Stimulated activated CD8-positive, alpha-beta memory T cell treated with anti-CD3 and anti-CD28 coated beads, Interleukin-4, amount 100 ng/mL, for 1 hour (primary cell): ENCODE data around the gene GAS2L2.
A peak's percentile ranks its signal among the peaks of the same experiment; 100 is the strongest.

Experiments used
- DNase-seq, 2 donors: peaks; one replicate each; pipeline ENCODE4 v3.0.0-alpha.2; 2020; ENCODE audit warnings: low read depth in 2 of 2, low spot score in 1 of 2

The GAS2L2 gene

GRCh38 chr17:35747540-35748017 lies 5.5 kb downstream of the GAS2L2 start:
- DNase-seq: peak; percentile 47 to 62

DNA sequence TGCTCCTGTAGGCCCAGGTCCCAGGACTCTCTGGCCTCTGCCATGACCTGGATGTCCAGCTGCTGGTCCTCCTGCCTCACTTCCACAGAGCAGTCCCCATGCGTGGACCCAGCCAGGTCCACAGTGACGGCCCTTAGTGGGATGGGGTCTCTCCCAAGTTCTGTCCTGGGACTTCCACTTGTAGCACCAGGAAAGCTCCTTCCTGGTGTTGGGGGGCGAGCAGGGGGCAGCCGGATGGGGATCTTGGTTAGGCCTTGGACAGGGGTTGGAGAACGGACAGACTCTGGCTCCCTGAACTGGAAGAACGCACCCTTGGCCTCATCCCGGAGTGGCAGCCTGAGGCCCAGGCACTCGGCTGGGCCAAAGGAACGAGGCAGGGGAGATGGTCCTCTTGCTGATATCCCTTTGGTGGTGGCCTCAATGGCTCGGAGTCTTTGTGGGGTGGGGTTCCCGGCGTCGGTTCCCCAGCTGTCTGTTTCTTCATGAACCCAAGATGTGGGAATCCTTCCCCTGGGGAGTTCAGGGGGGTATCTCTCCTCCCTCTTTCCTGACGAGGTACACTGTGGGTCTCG lies 7.2 kb downstream of the GAS2L2 start:
- DNase-seq: no peak

GRCh38 chr17:35745246-35745645 lies 7.8 kb downstream of the GAS2L2 start:
- DNase-seq: no peak

- no peak for DNase-seq
These were observed 8.2 kb downstream of the GAS2L2 start for GRCh38 chr17:35744830-35745229.

- no peak for DNase-seq
These were observed 9.3 kb downstream of the GAS2L2 start for GRCh38 chr17:35743626-35744328.

DNA sequence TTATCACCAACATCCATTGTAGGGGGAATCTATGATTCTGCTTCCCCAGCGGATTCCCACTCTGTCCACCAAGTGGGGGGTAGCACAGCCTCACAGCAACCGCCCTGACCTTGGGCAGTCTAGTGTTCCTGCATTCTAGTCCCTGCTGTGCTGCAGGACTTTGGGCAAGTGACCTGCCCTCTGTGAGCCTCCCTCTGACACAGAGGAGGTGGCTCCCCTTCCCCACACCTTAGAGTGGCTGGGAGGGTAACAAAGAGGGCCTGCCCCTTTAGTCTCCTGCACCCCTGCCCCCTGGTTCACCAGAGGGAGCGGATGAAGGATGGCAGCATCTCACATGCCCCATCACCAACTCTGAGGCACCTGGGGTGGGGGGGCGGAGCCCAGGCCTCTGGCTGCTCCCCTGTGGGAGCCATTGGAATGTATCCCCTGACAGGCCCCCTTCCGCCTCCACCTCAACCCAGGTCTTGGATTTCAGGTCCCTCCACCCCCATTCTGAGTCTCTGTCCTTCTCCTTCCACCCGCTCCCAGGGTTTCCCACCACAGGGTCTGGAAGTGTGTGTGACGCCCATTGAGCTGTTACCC lies 10.1 kb downstream of the GAS2L2 start:
- DNase-seq: no peak

- DNase-seq: no peak
These were observed 10.5 kb downstream of the GAS2L2 start for GRCh38 chr17:35742496-35742895.

DNA sequence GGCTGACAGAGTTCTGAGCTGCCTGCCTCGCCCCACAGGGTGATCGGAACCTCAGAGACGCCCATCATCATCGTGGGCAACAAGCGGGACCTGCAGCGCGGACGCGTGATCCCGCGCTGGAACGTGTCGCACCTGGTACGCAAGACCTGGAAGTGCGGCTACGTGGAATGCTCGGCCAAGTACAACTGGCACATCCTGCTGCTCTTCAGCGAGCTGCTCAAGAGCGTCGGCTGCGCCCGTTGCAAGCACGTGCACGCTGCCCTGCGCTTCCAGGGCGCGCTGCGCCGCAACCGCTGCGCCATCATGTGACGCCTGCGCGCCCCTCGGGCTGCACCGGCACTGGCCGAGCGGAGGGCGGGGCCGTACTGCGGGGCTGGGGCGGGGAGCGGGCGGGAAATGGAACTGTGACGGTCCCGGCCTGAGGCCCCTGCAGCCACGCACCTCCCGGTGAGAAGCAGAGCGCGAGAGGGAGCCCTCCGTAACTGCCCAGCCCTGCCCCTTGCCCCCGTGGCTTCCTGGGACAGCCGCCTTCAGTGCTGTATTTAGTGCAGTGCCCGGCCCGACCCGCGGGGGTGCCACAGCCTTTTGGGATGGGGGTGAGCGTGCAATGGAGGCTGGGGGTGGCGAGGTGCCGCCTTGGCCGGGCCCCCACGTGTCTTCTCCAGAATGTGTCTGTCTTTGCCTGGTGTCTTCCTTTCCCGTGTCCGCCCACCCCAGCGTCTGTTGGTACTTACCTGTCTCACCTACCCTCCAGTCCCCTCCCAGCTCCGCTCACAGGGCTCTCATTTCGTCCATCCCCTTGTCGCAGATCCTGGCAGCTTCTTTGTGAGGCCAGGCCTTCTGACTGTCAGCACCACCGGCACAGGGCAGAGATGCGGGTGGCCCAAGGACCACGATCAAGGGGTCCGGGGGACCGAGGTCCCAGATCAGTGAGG lies 11.8 kb downstream of the GAS2L2 start:
- DNase-seq: no peak

DNA sequence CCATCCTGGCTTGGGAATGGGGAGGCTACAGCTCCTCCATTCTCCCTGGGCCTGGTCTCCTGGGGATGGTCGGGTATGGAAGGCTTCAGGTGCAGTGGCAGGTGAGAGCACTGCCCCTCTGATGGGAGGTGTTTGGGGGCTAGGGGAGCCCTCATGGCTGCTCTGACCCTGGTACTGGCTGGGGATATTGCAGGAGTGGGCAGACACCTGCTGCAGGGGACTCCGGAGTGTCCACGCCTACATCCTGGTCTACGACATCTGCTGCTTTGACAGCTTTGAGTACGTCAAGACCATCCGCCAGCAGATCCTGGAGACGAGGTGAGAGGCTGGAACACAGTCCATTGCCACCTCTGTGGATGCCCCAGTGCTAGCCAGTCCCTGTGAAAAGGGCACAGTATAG lies 12.8 kb downstream of the GAS2L2 start:
- DNase-seq: no peak

GRCh38 chr17:35738519-35739133 lies 14.4 kb downstream of the GAS2L2 start:
- DNase-seq: no peak

DNA sequence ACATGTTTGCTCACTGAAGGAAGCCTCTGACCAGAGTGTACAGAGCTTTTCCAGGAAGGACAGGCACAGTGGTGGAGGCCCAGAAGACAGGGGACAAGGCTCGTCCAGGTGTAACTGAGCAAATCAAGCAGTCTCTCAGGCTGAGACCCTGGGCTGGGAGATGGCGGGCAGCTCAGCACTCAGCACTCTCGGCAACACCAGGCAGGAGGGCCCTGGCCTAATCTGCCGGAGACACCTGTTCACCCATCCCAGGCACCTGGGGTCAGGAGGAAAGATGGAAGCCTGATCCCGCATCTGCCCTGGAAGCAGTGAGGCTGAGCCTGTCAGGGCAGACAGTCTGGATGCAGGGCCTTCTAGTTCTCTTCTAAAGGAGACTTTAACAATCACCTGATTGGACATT lies 16.8 kb downstream of the GAS2L2 start:
- no peak for DNase-seq

GRCh38 chr17:35735036-35735805 lies 17.8 kb downstream of the GAS2L2 start:
- no peak for DNase-seq

DNA sequence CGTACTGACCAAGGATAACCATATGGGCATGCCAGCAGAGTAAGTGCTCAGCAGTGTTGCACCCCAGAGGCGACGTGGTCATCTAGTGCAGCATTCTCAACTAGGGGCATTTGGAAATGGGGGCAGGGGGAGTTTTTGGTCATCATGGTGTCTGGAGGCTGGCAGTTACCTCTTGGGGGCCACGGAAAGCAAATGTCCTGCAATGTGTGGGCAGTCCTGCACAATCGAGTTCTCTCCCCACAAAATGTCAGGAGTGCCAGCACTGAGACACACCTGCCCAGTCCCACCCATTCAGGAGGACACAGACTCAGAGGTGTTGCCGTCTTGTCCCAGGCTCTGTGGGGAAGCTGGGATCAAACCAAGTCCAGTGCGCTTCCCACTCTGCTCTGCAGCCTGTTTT lies 18.6 kb downstream of the GAS2L2 start:
- no peak for DNase-seq

DNA sequence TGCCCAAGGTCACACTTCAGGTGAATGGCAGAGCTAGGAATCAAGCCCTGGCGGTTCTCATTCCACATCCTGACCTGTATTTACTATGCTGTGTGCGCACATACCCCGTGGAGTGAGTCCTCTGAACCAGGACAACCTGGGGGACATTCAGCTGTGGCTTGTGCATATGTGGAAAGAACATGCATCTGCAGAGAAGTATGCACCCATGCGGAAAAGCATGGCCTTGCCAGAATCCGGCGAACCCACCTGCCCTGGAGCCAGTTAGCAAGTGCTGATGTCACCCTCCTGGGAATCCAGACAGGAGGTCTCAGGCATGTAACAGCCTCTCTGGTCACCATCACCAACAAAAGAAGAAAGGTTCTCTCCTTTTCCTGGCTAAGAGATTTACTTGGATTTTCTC lies 19.7 kb downstream of the GAS2L2 start:
- DNase-seq: no peak

- DNase-seq: no peak
These were observed 20.3 kb downstream of the GAS2L2 start for GRCh38 chr17:35732806-35733136.

- DNase-seq: no peak
These were observed 20.9 kb downstream of the GAS2L2 start for GRCh38 chr17:35731917-35732805.

DNA sequence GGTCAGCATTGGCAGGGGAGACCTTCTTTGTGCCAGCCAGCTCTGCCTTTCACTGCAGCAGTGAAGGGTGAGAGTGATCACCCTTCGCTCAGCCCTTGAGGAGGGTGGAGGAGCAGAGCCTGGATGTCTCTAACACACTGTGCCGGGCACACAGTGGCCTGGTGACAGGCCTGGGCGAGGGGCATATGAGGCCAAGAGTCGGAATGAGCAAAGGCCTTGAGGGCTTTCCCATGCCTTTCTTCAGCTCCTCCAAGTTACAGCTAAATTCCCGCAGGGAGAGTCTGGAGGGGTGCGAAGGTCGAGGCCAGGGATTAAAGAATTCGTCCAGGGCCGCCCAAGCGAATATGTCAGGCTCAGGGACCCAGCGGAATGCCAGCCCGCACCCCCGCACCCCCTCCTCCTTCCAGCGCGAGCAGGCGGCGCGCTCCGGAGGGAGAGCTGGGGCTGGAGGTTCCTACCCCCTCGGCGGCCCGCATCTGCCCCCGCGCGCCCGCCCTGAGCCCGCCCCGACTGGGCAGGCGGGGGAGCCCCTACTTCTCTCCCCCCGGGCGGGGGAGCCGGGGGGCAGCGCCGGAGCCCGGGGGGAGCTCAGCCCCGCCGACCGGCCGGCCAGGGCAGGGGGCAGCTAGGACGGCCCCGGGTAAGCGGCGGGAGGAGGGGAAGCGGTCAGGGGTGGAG lies 21.7 kb downstream of the GAS2L2 start, which contains the start of gene RASL10B:
Gene RASL10B (plus strand): TSS at position 401 of the 678 bp plus-strand sequence. CDS start 3,546 bp downstream, outside the sequence.
- DNase-seq: peak in 1 of 2 donors; percentile 23

DNA sequence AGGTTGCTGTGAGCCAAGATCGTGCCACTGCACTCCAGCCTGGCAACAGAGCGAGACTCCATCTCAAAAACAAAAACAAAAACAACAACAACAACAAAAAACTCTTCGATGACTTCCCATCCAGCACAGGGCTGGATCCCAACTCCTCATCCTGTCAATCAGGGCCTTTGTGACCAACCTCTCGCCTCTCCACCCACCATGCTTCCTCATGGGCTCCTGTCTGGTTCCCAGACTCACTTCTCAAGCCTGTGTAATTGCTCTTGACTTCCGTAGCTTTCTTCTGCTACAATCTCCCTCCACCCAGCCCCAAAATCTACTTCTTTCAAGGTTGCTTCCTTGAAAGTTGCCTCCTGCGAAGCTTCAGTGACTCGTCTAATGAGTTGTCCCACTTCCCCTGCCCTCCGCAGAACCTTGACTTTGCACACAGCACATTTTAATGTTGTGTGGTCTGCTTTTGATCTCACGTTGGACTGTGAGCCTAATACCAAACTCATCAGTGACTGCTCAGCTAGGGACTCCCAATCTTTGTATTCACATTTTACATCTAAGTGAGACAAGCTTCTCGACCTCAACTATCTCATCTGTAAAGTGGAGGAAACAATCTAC lies 22.5 kb downstream of the GAS2L2 start:
- no peak for DNase-seq
